ENCODE results near the gene HDAC10.

HDAC10 gene

DNA sequence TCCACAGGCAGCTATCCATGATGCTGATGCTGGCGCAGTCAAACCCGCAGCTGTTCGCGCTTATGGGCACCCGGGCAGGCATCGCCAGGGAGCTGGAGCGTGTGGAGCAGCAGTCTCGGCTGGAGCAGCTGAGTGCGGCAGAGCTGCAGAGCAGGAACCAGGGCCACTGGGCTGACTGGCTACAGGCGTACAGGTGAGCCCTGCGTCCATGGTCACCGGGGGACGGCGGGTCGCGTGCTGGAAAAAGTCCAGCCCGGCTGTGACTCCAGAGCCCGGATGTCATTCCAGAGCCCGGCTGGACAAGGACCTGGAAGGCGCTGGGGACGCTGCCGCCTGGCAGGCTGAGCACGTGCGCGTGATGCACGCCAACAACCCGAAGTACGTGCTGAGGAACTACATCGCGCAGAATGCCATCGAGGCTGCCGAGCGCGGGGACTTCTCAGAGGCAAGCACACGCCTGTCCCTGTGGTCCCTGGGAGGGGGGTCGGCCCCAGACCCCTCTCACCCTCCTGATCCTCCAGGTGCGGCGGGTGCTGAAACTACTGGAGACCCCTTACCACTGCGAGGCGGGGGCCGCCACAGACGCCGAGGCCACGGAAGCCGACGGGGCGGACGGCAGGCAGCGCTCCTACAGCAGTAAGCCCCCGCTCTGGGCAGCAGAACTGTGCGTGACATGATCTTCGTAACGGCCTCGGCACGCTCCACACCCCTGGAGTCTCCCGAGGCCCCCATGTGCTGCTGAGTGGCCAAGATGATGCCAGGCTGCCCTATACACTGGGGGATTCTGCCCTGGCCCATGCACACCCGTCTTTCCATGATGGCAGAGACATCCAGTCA is 34.2 kb downstream of the HDAC10 start:
- Histone ChIP-seq H3K4me3 (ENCODE audit: low read depth in 1 of 2, low read length in 2 of 2) (no peak overlapping the region), H3K27ac (ENCODE audit: low read depth, low read length) (no peak overlapping the region), H3K27me3 (ENCODE audit: control insufficient read depth in 1 of 2, insufficient read depth in 2 of 2, low read length in 2 of 2) (no peaks in the 10 kb centered on the region), H3K4me1 (ENCODE audit: control insufficient read depth in 1 of 2, insufficient read depth in 2 of 2, low read length in 2 of 2) (peaks cover 0 to 4% of the 10 kb centered on the region in 2 donors), H3K9me3 (ENCODE audit: control insufficient read depth in 1 of 2, low read length in 2 of 2) (no peaks in the 10 kb centered on the region), H3K36me3 (ENCODE audit: control insufficient read depth in 1 of 2, insufficient read depth in 2 of 2, low read length in 2 of 2) (peaks cover 37 to 89% of the 10 kb centered on the region in 2 donors), H3K9ac (ENCODE audit: low read depth in 1 of 2, low read length in 2 of 2) (no peak overlapping the region)

DNA sequence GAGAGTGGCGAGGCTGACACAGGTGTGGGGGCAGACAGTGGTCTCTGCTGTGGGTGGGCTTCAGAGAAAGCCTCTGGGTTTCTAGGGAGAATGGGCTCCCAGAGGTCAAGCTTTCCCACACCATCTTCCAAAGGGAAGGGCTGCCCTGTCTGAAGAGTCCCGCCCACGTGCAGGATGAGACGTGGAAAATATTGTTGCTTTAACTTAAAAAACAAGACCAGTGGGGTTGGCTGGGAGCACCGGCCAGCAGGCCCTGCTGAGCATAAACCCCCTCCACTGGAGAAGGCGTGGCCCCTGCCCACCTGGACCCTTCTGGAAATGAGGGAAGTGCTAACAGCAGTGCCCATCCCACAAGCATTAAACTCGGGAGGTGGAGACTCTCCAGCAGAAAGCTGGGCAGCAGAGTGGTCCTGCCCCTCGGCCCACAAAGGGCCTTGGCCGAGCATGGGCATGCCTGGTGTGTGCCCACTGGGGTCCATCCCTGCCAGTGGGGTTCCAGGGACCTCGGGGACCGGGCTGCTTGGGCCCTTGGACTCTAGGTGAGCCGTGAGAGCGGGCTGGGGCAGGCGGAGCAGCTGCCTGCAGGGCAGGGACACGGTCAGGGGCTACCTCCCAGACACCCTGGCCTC is 34.9 kb downstream of the HDAC10 start:
- Histone ChIP-seq H3K9ac (ENCODE audit: low read depth in 1 of 2, low read length in 2 of 2) (no peak overlapping the region), H3K4me1 (ENCODE audit: control insufficient read depth in 1 of 2, insufficient read depth in 2 of 2, low read length in 2 of 2) (peaks cover 0 to 4% of the 10 kb centered on the region in 2 donors), H3K4me3 (ENCODE audit: low read depth in 1 of 2, low read length in 2 of 2) (no peak overlapping the region), H3K9me3 (ENCODE audit: control insufficient read depth in 1 of 2, low read length in 2 of 2) (no peaks in the 10 kb centered on the region), H3K36me3 (ENCODE audit: control insufficient read depth in 1 of 2, insufficient read depth in 2 of 2, low read length in 2 of 2) (peaks cover 32 to 86% of the 10 kb centered on the region in 2 donors), H3K27me3 (ENCODE audit: control insufficient read depth in 1 of 2, insufficient read depth in 2 of 2, low read length in 2 of 2) (no peaks in the 10 kb centered on the region), H3K27ac (ENCODE audit: low read depth, low read length) (no peak overlapping the region)

DNA sequence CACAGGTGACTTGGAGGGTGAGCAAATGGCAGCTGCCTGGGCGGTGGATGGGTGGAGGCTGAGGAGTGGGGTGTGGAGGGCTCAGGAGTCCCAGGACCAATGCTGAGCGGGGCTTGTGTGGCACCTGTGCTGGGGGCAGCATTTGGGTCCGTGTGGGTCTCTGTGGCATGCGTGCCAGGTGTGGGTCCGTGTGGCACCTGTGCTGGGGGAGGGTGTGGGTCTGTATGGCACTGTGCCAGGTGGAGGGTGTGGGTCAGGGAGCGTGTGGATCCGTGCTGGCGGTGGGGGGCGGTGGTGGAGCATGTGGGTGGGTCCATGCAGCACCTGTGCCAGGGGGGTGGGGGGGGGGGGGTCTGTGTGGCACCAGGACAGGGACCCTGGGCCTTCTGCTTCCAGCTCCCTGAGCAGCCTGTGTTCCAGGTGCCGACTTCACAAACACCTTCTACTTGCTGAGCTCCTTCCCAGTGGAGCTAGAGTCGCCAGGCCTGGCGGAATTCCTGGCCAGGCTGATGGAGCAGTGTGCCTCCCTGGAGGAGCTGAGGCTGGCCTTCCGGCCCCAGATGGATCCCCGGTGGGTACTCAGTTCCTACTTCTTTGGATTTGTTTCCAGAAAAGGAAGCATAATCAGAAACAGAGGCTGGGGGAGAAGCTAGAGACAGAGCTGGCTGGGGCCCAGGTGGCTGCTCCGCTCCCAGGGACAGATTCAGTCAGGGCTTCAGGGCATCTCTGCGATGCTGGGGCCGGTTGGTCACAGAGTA is 35.6 kb downstream of the HDAC10 start:
- Histone ChIP-seq H3K9ac (ENCODE audit: low read depth in 1 of 2, low read length in 2 of 2) (no peak overlapping the region), H3K27me3 (ENCODE audit: control insufficient read depth in 1 of 2, insufficient read depth in 2 of 2, low read length in 2 of 2) (no peaks in the 10 kb centered on the region), H3K4me1 (ENCODE audit: control insufficient read depth in 1 of 2, insufficient read depth in 2 of 2, low read length in 2 of 2) (peaks cover 0 to 4% of the 10 kb centered on the region in 2 donors), H3K27ac (ENCODE audit: low read depth, low read length) (no peak overlapping the region), H3K36me3 (ENCODE audit: control insufficient read depth in 1 of 2, insufficient read depth in 2 of 2, low read length in 2 of 2) (peaks cover 34 to 86% of the 10 kb centered on the region in 2 donors), H3K4me3 (ENCODE audit: low read depth in 1 of 2, low read length in 2 of 2) (no peak overlapping the region), H3K9me3 (ENCODE audit: control insufficient read depth in 1 of 2, low read length in 2 of 2) (no peaks in the 10 kb centered on the region)

DNA sequence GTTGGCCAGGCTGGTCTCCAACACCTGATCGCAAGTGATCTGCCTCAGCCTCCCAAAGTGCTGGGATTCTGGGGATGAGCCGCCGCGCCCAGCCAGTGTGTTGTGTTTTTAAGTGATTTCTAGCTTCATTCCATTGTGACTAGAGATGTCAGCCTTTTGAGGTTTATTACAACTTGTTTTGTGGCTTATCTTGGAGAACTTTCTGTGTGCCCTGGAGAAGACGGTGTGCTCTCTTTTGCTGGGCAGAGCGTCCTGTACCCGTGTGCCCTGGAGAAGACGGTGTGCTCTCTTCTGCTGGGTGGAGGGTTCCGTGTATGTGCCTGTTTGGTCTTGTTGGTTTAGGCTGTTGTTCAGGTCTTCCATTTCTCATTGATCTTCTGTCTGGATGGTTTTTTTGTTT is 37.8 kb downstream of the HDAC10 start:
- Histone ChIP-seq H3K36me3 (ENCODE audit: control insufficient read depth in 1 of 2, insufficient read depth in 2 of 2, low read length in 2 of 2) (peaks cover 23 to 86% of the 10 kb centered on the region in 2 donors), H3K4me3 (ENCODE audit: low read depth in 1 of 2, low read length in 2 of 2) (no peak overlapping the region)

DNA sequence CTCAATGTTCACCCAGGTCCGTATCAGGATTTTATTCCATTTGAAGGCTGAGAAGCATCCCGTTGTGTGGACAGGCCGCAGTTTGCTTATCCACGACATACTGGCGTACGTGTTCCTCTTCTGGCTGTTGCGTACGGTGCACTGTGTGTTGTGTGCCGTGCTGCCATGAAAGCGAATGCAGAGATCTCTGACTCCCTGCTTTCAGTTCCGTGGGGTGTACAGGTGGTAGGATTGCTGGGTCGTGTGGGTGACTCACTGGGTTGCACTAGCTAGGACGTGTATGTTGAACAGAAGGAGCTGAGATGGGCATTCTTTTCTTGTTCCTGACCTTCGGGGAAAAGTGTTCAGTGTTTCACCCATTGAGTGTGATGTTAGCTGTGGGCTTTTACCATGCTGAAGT is 39.9 kb downstream of the HDAC10 start:
- H3K9me3 ChIP-seq (ENCODE audit: control insufficient read depth in 1 of 2, low read length in 2 of 2), result no peaks in the 10 kb centered on the region
- no peak overlapping the region for H3K4me3 ChIP-seq (ENCODE audit: low read depth in 1 of 2, low read length in 2 of 2)
- H3K27ac ChIP-seq (ENCODE audit: low read depth, low read length), result no peak overlapping the region
- no peaks in the 10 kb centered on the region for H3K27me3 ChIP-seq (ENCODE audit: control insufficient read depth in 1 of 2, insufficient read depth in 2 of 2, low read length in 2 of 2)
- peaks cover 25 to 83% of the 10 kb centered on the region in 2 donors for H3K36me3 ChIP-seq (ENCODE audit: control insufficient read depth in 1 of 2, insufficient read depth in 2 of 2, low read length in 2 of 2)
- no peaks in the 10 kb centered on the region for H3K4me1 ChIP-seq (ENCODE audit: control insufficient read depth in 1 of 2, insufficient read depth in 2 of 2, low read length in 2 of 2)
- no peak overlapping the region for H3K9ac ChIP-seq (ENCODE audit: low read depth in 1 of 2, low read length in 2 of 2)

More for the DNA sequence above, 37.8 kb downstream of the HDAC10 start:
- Histone ChIP-seq H3K27me3 (ENCODE audit: control insufficient read depth in 1 of 2, insufficient read depth in 2 of 2, low read length in 2 of 2) (no peaks in the 10 kb centered on the region), H3K9ac (ENCODE audit: low read depth in 1 of 2, low read length in 2 of 2) (no peak overlapping the region), H3K4me1 (ENCODE audit: control insufficient read depth in 1 of 2, insufficient read depth in 2 of 2, low read length in 2 of 2) (no peaks in the 10 kb centered on the region), H3K27ac (ENCODE audit: low read depth, low read length) (no peak overlapping the region), H3K9me3 (ENCODE audit: control insufficient read depth in 1 of 2, low read length in 2 of 2) (no peaks in the 10 kb centered on the region)

DNA sequence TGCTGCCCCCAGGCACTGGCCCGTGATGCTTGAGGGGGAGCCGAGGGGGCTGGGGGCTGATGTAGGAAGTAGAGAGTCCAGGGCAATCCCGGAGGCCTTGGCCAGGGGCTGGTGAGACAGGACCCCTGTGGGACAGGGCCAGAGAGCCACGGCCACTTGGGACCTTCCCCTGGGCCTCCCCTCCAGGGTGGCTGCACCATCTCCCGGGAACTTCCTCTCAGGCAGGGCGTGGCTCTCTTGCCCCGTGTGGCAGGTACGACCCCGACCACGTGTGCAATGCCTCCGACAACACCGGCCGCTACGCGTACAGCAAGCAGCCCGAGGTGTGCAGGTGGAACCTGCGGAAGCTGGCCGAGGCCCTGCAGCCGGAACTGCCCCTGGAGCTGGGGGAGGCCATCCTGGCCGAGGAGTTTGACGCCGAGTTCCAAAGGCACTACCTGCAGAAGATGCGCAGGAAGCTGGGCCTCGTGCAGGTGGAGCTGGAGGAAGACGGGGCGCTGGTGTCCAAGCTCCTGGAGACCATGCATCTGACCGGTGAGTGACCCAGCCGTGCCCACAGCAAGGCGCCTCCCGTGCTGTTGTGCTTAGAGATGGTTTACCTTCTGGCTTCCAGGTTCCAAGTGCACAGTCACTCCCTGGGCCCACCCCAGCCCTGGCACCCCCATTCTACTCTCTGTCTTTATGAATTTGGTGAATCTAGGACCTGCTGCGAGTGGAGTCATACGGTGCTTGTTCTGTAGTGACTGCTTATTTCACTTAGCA is 40.5 kb downstream of the HDAC10 start:
- H3K36me3 ChIP-seq (ENCODE audit: control insufficient read depth in 1 of 2, insufficient read depth in 2 of 2, low read length in 2 of 2), result peaks cover 25 to 82% of the 10 kb centered on the region in 2 donors

DNA sequence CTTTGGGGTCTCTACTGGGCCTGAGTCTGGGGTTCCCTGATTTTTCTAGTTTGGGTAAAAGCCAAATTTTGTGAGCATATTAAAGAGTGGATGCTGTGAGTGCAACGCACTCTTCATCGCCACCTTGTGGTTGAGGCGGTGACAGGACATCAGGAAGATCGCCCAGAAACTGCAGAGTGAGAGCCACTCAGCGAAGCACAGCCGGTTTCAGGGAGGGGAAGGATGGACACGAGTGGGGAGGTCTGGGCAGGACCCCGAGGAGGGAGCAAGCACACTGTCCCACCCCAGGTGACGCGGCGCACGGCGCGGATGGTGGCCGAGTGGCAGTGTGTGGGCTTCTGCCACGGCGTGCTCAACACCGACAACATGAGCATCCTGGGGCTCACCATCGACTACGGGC is 41.2 kb downstream of the HDAC10 start:
- H3K9me3 ChIP-seq (ENCODE audit: control insufficient read depth in 1 of 2, low read length in 2 of 2), result no peaks in the 10 kb centered on the region
- no peak overlapping the region for H3K27ac ChIP-seq (ENCODE audit: low read depth, low read length)

More for the DNA sequence above, 40.5 kb downstream of the HDAC10 start:
- no peak overlapping the region for H3K4me3 ChIP-seq (ENCODE audit: low read depth in 1 of 2, low read length in 2 of 2)
- H3K4me1 ChIP-seq (ENCODE audit: control insufficient read depth in 1 of 2, insufficient read depth in 2 of 2, low read length in 2 of 2), result no peaks in the 10 kb centered on the region
- H3K27ac ChIP-seq (ENCODE audit: low read depth, low read length), result no peak overlapping the region
- H3K9me3 ChIP-seq (ENCODE audit: control insufficient read depth in 1 of 2, low read length in 2 of 2), result no peaks in the 10 kb centered on the region
- H3K9ac ChIP-seq (ENCODE audit: low read depth in 1 of 2, low read length in 2 of 2), result no peak overlapping the region
- no peaks in the 10 kb centered on the region for H3K27me3 ChIP-seq (ENCODE audit: control insufficient read depth in 1 of 2, insufficient read depth in 2 of 2, low read length in 2 of 2)

DNA sequence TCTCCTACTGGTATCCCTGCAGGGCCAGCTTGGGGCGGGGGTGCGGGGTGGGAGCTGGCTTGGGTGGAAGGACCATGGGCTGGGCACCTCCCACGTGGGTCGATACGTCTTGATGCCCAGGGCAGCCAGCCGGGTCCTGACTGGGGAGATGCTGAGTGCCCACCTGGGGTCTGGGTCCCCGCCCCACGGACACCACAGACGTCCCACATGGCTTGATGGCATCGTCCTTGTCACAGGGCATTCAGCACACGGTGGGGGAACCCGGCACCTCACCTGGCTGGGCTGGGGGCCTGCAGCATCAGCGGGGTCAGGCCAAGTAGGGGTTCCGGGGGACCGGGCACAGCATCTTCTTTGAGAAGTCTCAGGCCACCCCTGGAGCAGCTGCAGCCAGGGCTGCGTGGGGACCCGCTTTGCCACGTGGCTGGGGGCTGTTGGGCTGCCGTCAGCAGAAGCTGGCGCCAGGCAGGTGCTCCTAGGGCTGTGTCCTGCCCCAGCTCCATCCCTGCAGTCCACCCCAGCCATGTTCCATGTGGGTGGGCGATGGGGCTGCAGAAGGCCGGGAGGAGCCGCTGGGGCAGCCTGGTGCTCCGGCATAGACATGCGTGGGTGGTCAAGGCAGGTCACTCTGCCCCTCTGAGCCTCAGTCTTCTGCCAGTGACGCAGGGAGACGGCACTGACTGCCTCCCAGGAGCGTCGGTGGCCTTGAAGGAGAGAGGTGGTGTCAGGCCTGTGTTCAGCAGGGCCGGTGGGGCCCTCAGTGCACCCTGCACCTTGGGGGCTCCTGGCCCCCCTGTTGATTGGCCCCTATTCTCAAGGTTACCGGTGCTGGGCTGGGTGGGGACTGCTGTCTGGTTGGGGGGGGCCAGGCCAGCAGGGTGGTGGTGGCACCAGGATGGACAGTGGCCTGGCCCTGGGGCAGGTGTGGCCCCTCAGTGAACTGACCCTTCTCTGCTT is 41.8 kb downstream of the HDAC10 start:
- no peaks in the 10 kb centered on the region for H3K4me1 ChIP-seq (ENCODE audit: control insufficient read depth in 1 of 2, insufficient read depth in 2 of 2, low read length in 2 of 2)
- no peak overlapping the region for H3K27ac ChIP-seq (ENCODE audit: low read depth, low read length)
- H3K9me3 ChIP-seq (ENCODE audit: control insufficient read depth in 1 of 2, low read length in 2 of 2), result no peaks in the 10 kb centered on the region
- H3K27me3 ChIP-seq (ENCODE audit: control insufficient read depth in 1 of 2, insufficient read depth in 2 of 2, low read length in 2 of 2), result no peaks in the 10 kb centered on the region
- no peak overlapping the region for H3K9ac ChIP-seq (ENCODE audit: low read depth in 1 of 2, low read length in 2 of 2)
- H3K36me3 ChIP-seq (ENCODE audit: control insufficient read depth in 1 of 2, insufficient read depth in 2 of 2, low read length in 2 of 2), result peaks cover 18 to 79% of the 10 kb centered on the region in 2 donors
- H3K4me3 ChIP-seq (ENCODE audit: low read depth in 1 of 2, low read length in 2 of 2), result no peak overlapping the region

More for the DNA sequence above, 41.2 kb downstream of the HDAC10 start:
- Histone ChIP-seq H3K9ac (ENCODE audit: low read depth in 1 of 2, low read length in 2 of 2) (no peak overlapping the region), H3K27me3 (ENCODE audit: control insufficient read depth in 1 of 2, insufficient read depth in 2 of 2, low read length in 2 of 2) (no peaks in the 10 kb centered on the region), H3K36me3 (ENCODE audit: control insufficient read depth in 1 of 2, insufficient read depth in 2 of 2, low read length in 2 of 2) (peaks cover 21 to 80% of the 10 kb centered on the region in 2 donors), H3K4me1 (ENCODE audit: control insufficient read depth in 1 of 2, insufficient read depth in 2 of 2, low read length in 2 of 2) (no peaks in the 10 kb centered on the region), H3K4me3 (ENCODE audit: low read depth in 1 of 2, low read length in 2 of 2) (no peak overlapping the region)

DNA sequence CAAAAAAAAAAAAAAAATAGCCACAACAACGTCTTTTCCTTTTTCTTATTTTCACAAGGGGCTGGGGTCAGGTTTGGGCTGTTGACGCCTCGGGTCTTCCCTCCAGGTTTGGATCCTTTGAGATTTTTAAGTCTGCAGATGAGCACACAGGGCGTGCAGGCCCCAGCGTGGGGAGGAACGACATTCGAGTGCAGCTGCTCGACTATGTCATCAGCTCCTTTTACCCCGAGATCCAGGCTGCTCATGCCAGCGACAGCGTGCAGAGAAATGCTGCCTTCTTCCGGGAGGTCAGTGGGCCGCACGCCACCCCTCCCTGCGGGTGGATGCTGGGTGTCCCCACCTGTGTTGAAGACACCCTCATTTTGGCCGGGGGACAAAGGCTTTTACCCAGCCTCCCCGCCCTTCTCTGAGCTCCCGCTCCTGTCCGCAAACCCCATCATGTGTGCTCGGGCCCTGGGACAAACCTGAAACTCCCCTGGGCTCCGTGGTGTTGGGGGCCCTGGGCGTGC is 42.6 kb downstream of the HDAC10 start:
- no peaks in the 10 kb centered on the region for H3K9me3 ChIP-seq (ENCODE audit: control insufficient read depth in 1 of 2, low read length in 2 of 2)
- H3K27me3 ChIP-seq (ENCODE audit: control insufficient read depth in 1 of 2, insufficient read depth in 2 of 2, low read length in 2 of 2), result no peaks in the 10 kb centered on the region
- H3K4me1 ChIP-seq (ENCODE audit: control insufficient read depth in 1 of 2, insufficient read depth in 2 of 2, low read length in 2 of 2), result no peaks in the 10 kb centered on the region
- H3K27ac ChIP-seq (ENCODE audit: low read depth, low read length), result no peak overlapping the region
- H3K4me3 ChIP-seq (ENCODE audit: low read depth in 1 of 2, low read length in 2 of 2), result no peak overlapping the region
- H3K9ac ChIP-seq (ENCODE audit: low read depth in 1 of 2, low read length in 2 of 2), result no peak overlapping the region
- peaks cover 20 to 78% of the 10 kb centered on the region in 2 donors for H3K36me3 ChIP-seq (ENCODE audit: control insufficient read depth in 1 of 2, insufficient read depth in 2 of 2, low read length in 2 of 2)

All from duodenal mucosa (tissue), 2 donors.